Right lobe of liver (tissue), 6 donors: ENCODE data around the gene SORBS2. TPM values are rescaled to one million over a fixed set of nuclear protein-coding genes. Genes with fewer than 3 reads are reported as not detected.

Experiments
- ATAC-seq, 4 donors: fragments of 200-7000 bp; cut with Tn5 transposase; one replicate each; pipeline ENCODE4 v1.9.1; 2020; ENCODE audit warnings: mild to moderate bottlenecking in 4 of 4, moderate library complexity in 4 of 4
- DNase-seq, 3 donors: peaks; one replicate each; pipeline ENCODE4 v3.0.0-alpha.2; 2020
- H3K27ac ChIP-seq, 3 donors: fragments of 200-600 bp; one replicate each; pipeline ENCODE4 v1.8.0; 2022
- H3K27me3 ChIP-seq, 2 donors: fragments of 200-600 bp; one replicate each; pipeline ENCODE4 v1.8.0; 2022
- H3K36me3 ChIP-seq, 4 donors: fragments of 200-600 bp; sonication (generic) in 1 of 4; one replicate each; pipeline versions ENCODE4 v1.5.1 to v1.8.0; 2017 to 2022; ENCODE audit warnings: control low read depth in 1 of 4
- H3K4me1 ChIP-seq, 4 donors: fragments of 200-600 bp; sonication (generic) in 1 of 4; one replicate each; pipeline versions ENCODE4 v1.5.1 to v1.8.0; 2017 to 2022; ENCODE audit warnings: control low read depth in 1 of 4
- H3K4me3 ChIP-seq, 3 donors: fragments of 200-600 bp; one replicate each; pipeline ENCODE4 v1.8.0; 2022
- H3K9me3 ChIP-seq, 4 donors: fragments of 200-600 bp; sonication (generic) in 1 of 4; one replicate each; pipeline versions ENCODE4 v1.5.1 to v1.8.0; 2017 to 2022; ENCODE audit warnings: control low read depth in 1 of 4
- CTCF ChIP-seq, 4 donors: fragments of 200-600 bp in 3 of 4; fragments of 450-650 bp in 1 of 4; IDR thresholded peaks; one replicate each; pipeline versions ENCODE4 v1.5.1 to v1.8.0; 2016 to 2022; ENCODE audit warnings: antibody characterized with exemption in 4 of 4, mild to moderate bottlenecking in 2 of 4
- POLR2A ChIP-seq: fragments of 450-650 bp; IDR thresholded peaks from one replicate; pipeline ENCODE4 v1.6.1; 2017; ENCODE audit warnings: antibody characterized with exemption, mild to moderate bottlenecking
- WGBS: methylation state at CpG from one replicate; pipeline ENCODE4 v1.1.6; 2018; ENCODE audit warnings: low coverage, low lambda C conversion rate; ENCODE audit not compliant: insufficient coverage; ENCODE audit errors: missing lambda C conversion rate; 5-methylcytosine and 5-hydroxymethylcytosine counted together
- intact Hi-C, 2 donors: fragments of 100-400 bp; cut with DNase I; formaldehyde crosslinking; loops; one replicate each; pipeline versions ENCODE4 v1.11.2 to v1.14.1; 2022
- total RNA-seq, 6 experiments: library from RNA; depleted of rRNA in 2 of 6; stranded (reverse); fragments of >200 nt in 2 of 6; fragmentation: NEBNext Ultra II Directional in 3 of 6; extraction: Animal tissue kit (Norgen Biotek cat#: 25700) in 3 of 6; gene quantifications; one replicate each; pipeline versions ENCODE4 v1.1.0 to v1.2.4, GENCODE V29; 2016 to 2023
- donor health status: DM: no; HTN: yes; CAD: no.
- donor health status: DM: no; HTN: no; CAD: no.
- donor health status: DM: no; HTN: no; CAD: no.
- donor health status: DM: no; HTN: yes; CAD: no.
- donor health status: DM: no; HTN: yes; CAD: no.

SORBS2 gene
- total RNA-seq, 6 experiments from 2014 or later = 60.8 to 144 (median 107) TPM

DNA sequence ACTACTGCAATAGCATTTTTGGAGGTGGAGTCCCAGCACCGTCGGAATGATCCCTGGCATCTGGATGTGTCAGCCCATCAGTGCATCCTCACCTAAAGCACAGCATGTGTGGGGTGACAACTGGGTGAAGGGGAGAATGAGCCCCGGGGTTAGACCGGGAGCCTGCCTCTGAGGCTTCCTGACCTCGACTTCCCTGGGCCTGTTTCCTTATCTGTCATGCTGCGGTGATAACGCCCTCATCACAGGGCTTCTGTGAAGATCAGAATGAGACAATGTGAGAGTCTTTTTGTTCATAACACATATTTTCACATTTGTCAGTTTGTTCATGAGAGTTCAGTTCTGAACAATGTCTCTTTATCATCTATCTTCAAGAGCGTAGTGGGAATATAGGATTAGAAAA lies 245.6 kb downstream of the SORBS2 start:
- intact Hi-C loops = no loop called here
- peak in 1 of 4 donors; percentile 22 for ATAC-seq
- no peak for DNase-seq
- Histone ChIP-seq H3K36me3 (no peaks in the 10 kb centered on the region), H3K27ac (peak overlapping the region; percentile 36 to 51 (median 47)), H3K9me3 (no peaks in the 10 kb centered on the region), H3K4me1 (peaks cover 0 to 4% (median 2%) of the 10 kb centered on the region in 4 donors), H3K27me3 (no peaks in the 10 kb centered on the region), H3K4me3 (no peak overlapping the region)
- 52% methylated on average over 5 of the region's 8 CpGs for WGBS
- TF ChIP-seq CTCF (IDR thresholded peaks at IDR 0.05) = no peak
- TF ChIP-seq POLR2A = no peak

DNA sequence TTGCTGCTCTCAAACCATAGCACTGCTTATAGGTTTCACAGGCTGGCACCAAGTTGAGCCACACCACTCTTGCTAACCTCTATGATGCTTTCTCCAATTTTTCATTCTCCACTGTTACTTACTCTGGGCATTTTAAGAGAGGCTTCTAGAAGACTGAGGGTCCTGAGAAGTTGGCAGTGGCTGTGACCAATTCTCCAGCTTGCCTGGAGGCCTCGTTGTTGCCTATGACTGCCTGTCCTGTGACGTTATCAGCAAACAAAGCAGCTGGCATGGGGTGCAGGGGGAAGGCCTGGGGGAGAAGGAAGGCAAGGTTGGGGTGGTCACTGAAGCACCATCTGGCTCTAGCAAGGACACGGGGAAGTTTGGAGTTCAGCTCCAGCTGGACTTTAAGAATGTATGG lies 246.3 kb downstream of the SORBS2 start:
- H3K27me3 ChIP-seq = no peaks in the 10 kb centered on the region
- ATAC-seq = no peak
- DNase-seq = no peak
- H3K4me1 ChIP-seq = peaks cover 0 to 4% (median 2%) of the 10 kb centered on the region in 4 donors
- H3K9me3 ChIP-seq = no peaks in the 10 kb centered on the region
- no peak overlapping the region for H3K27ac ChIP-seq
- no peak overlapping the region for H3K4me3 ChIP-seq
- 63% methylated on average over 3 of the region's 3 CpGs for WGBS
- intact Hi-C loops = no loop called here
- TF ChIP-seq POLR2A (no peak), CTCF (IDR thresholded peaks at IDR 0.05) (no peak)
- no peaks in the 10 kb centered on the region for H3K36me3 ChIP-seq

DNA sequence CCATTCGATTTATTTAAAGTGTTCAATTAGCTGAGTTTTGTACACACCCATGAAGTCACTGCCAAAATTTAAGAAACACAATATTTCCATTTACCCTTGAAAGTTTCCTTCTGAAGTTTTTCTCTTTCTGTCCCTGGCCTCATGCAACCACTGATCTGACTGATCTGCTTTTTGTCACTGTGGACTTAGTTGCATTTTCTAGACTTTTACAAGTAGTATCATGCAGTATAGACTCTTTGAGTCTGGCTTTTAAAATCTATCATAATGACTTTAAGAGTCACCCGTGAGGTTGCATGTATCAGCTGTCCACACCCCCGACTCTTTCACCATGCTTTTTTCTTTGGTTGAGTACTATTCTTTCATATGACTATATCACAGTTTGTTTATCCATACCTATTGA lies 247.6 kb downstream of the SORBS2 start:
- H3K36me3 ChIP-seq = no peaks in the 10 kb centered on the region
- H3K4me1 ChIP-seq = peaks cover 0 to 4% (median 2%) of the 10 kb centered on the region in 4 donors
- 81% methylated on average over 3 of the region's 3 CpGs for WGBS
- intact Hi-C loops = no loop called here
- H3K27ac ChIP-seq = no peak overlapping the region
- H3K4me3 ChIP-seq = no peak overlapping the region
- TF ChIP-seq POLR2A = no peak
- no peak for TF ChIP-seq CTCF (IDR thresholded peaks at IDR 0.05)
- no peaks in the 10 kb centered on the region for H3K9me3 ChIP-seq
- ATAC-seq (no peak), DNase-seq (no peak)
- no peaks in the 10 kb centered on the region for H3K27me3 ChIP-seq

- Histone ChIP-seq H3K9me3 (no peaks in the 10 kb centered on the region), H3K27ac (no peak overlapping the region), H3K27me3 (no peaks in the 10 kb centered on the region), H3K36me3 (no peaks in the 10 kb centered on the region), H3K4me3 (no peak overlapping the region), H3K4me1 (peaks cover 0 to 4% (median 2%) of the 10 kb centered on the region in 4 donors)
- 31% methylated on average over 3 of the region's 3 CpGs for WGBS
- intact Hi-C loops = no loop called here
- no peak for TF ChIP-seq CTCF (IDR thresholded peaks at IDR 0.05)
- TF ChIP-seq POLR2A = no peak
- ATAC-seq (no peak), DNase-seq (no peak)
Observed at GRCh38 chr4:185562531-185562930, 249.5 kb downstream of the SORBS2 start.

DNA sequence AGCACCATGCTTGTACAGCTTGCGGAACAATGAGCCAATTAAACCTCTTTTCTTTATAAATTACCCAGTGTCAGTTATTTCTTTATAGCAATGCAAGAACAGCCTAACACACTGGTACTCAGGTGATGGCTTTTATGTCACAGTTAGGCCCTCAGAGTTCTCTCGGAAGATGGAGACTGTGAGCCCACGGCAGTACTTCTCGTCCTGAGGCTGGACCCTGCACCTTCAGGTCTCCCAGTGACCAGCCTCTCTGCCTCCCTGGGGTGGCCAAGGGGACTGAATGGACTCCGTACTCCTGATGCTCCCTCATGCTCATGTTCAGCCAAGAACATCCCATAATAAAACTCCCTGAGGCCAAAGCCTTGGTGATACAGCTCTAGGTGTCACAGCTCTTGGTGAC lies 251.7 kb downstream of the SORBS2 start:
- no peak for DNase-seq
- Histone ChIP-seq H3K27ac (no peak overlapping the region), H3K36me3 (no peaks in the 10 kb centered on the region), H3K9me3 (no peaks in the 10 kb centered on the region), H3K4me3 (no peak overlapping the region), H3K4me1 (no peaks in the 10 kb centered on the region), H3K27me3 (no peaks in the 10 kb centered on the region)
- no peak for TF ChIP-seq CTCF (IDR thresholded peaks at IDR 0.05)
- TF ChIP-seq POLR2A = no peak
- no peak for ATAC-seq
- WGBS = 91% methylated on average over 3 of the region's 5 CpGs
- intact Hi-C loops = no loop called here
